Measurements from ENCODE around the gene RREB1.

Gene RREB1

DNA sequence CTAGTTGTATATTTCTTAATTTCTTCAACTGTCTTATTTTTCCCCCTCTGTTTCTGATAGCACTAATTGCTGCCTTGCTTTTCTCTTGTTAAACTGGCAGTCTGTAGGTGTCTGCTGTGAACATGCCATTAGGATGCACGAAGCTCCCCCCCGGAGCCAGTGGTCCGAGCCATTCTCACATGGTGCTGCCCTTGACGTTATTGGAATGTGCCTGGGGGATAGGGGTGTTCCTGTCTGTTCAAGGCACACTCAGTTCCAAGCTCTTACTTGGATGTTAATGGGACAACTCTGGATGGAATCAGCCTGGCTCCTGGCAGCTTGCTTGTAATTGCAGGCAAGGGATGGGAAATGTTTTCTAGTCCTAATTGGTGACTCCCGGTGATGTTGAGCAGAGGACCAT is 68.4 kb downstream of the RREB1 start:
- Histone ChIP-seq H3K4me3 (ENCODE audit: low read length) (no peak overlapping the region), H3K4me1 (ENCODE audit: control insufficient read depth, insufficient read depth, low read length) (peaks cover 6% of the 10 kb centered on the region; the same call in 1 of the 2 replicates), H3K9me3 (ENCODE audit: control insufficient read depth, insufficient read depth, low read length) (no peaks in the 10 kb centered on the region), H3K27ac (ENCODE audit: low read length) (no peak overlapping the region), H3K36me3 (ENCODE audit: control insufficient read depth, insufficient read depth, low read length) (no peaks in the 10 kb centered on the region; the same call in 1 of the 2 replicates), H3K27me3 (ENCODE audit: control insufficient read depth, insufficient read depth, low read length) (no peaks in the 10 kb centered on the region)
- no CpG with 5 or more reads among the region's 5 CpGs for WGBS (ENCODE audit: insufficient coverage, insufficient read length)
- no peak for DNase-seq (ENCODE audit: low read depth, low spot score)

- Histone ChIP-seq H3K27me3 (ENCODE audit: control insufficient read depth, insufficient read depth, low read length) (no peaks in the 10 kb centered on the region), H3K4me1 (ENCODE audit: control insufficient read depth, insufficient read depth, low read length) (peaks cover 4% of the 10 kb centered on the region; the same call in 1 of the 2 replicates), H3K4me3 (ENCODE audit: low read length) (no peak overlapping the region), H3K27ac (ENCODE audit: low read length) (no peak overlapping the region), H3K36me3 (ENCODE audit: control insufficient read depth, insufficient read depth, low read length) (no peaks in the 10 kb centered on the region; the same call in 1 of the 2 replicates), H3K9me3 (ENCODE audit: control insufficient read depth, insufficient read depth, low read length) (no peaks in the 10 kb centered on the region)
- DNase-seq (ENCODE audit: low read depth, low spot score) = no peak
- WGBS (ENCODE audit: insufficient coverage, insufficient read length) = no CpG with 5 or more reads among the region's 4 CpGs
These were observed 70.5 kb downstream of the RREB1 start for GRCh38 chr6:7178280-7178679.

- DNase-seq (ENCODE audit: low read depth, low spot score) = no peak
- H3K4me3 ChIP-seq (ENCODE audit: low read length) = no peak overlapping the region
- no peak overlapping the region for H3K27ac ChIP-seq (ENCODE audit: low read length)
- H3K4me1 ChIP-seq (ENCODE audit: control insufficient read depth, insufficient read depth, low read length) = no peaks in the 10 kb centered on the region
- no peaks in the 10 kb centered on the region; the same call in 1 of the 2 replicates for H3K36me3 ChIP-seq (ENCODE audit: control insufficient read depth, insufficient read depth, low read length)
- H3K27me3 ChIP-seq (ENCODE audit: control insufficient read depth, insufficient read depth, low read length) = no peaks in the 10 kb centered on the region
- no CpG with 5 or more reads among the region's 4 CpGs for WGBS (ENCODE audit: insufficient coverage, insufficient read length)
- H3K9me3 ChIP-seq (ENCODE audit: control insufficient read depth, insufficient read depth, low read length) = no peaks in the 10 kb centered on the region
These were observed 73.0 kb downstream of the RREB1 start for GRCh38 chr6:7180751-7181150.

- no peaks in the 10 kb centered on the region for H3K4me1 ChIP-seq (ENCODE audit: control insufficient read depth, insufficient read depth, low read length)
- H3K4me3 ChIP-seq (ENCODE audit: low read length) = no peak overlapping the region
- DNase-seq (ENCODE audit: low read depth, low spot score) = no peak
- WGBS (ENCODE audit: insufficient coverage, insufficient read length) = no CpG with 5 or more reads among the region's 3 CpGs
- H3K27ac ChIP-seq (ENCODE audit: low read length) = no peak overlapping the region
- H3K9me3 ChIP-seq (ENCODE audit: control insufficient read depth, insufficient read depth, low read length) = no peaks in the 10 kb centered on the region
- H3K27me3 ChIP-seq (ENCODE audit: control insufficient read depth, insufficient read depth, low read length) = no peaks in the 10 kb centered on the region
- no peaks in the 10 kb centered on the region; the same call in 1 of the 2 replicates for H3K36me3 ChIP-seq (ENCODE audit: control insufficient read depth, insufficient read depth, low read length)
These were observed 75.9 kb downstream of the RREB1 start for GRCh38 chr6:7183707-7184106.

DNA sequence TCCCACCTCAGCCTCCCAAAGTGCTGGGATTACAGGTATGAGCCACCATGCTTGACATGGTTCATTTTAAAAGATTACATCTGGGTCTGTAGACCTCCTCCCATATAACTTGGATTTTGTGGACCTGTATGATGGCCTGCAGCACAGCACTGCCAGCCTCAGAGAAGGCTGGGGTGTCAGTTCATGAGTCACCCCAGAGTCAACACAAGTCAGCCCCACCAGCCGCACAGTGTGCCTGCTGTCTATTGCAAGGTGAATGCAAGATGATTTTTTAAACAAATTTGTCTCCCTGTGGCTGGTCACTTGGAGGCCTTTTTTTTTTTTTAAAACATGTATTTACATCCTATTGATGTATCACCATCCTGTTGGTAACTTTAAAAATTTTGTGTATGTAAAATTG is 76.7 kb downstream of the RREB1 start:
- Histone ChIP-seq H3K4me1 (ENCODE audit: control insufficient read depth, insufficient read depth, low read length) (no peaks in the 10 kb centered on the region), H3K4me3 (ENCODE audit: low read length) (no peak overlapping the region), H3K27ac (ENCODE audit: low read length) (no peak overlapping the region), H3K9me3 (ENCODE audit: control insufficient read depth, insufficient read depth, low read length) (no peaks in the 10 kb centered on the region), H3K36me3 (ENCODE audit: control insufficient read depth, insufficient read depth, low read length) (peaks cover 4% of the 10 kb centered on the region), H3K27me3 (ENCODE audit: control insufficient read depth, insufficient read depth, low read length) (no peaks in the 10 kb centered on the region)
- DNase-seq (ENCODE audit: low read depth, low spot score) = no peak
- no CpG with 5 or more reads among the region's 1 CpG for WGBS (ENCODE audit: insufficient coverage, insufficient read length)

DNA sequence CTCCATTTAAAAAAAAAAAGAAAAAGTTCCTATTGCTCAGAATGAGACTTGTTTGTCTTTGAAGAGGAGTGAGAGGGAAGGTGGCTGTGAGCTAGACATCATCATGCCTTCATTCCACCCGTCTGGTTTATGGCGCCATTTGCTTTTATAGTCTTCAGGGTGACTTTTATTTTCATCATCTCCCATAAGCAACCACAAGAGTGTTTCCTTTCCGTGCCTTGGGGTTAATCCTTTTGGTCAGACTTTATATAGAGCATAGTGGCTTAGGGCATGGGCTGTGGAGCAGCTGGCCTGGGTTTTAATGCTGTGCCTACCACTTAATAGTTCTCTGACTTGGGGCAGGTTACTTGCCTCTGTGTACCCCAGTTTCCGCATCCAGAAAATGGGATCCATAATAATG is 77.8 kb downstream of the RREB1 start:
- H3K36me3 ChIP-seq (ENCODE audit: control insufficient read depth, insufficient read depth, low read length) = peaks cover 4% of the 10 kb centered on the region

GRCh38 chr6:7188492-7188891 is 80.7 kb downstream of the RREB1 start:
- peaks cover 4% of the 10 kb centered on the region for H3K36me3 ChIP-seq (ENCODE audit: control insufficient read depth, insufficient read depth, low read length)
- H3K4me1 ChIP-seq (ENCODE audit: control insufficient read depth, insufficient read depth, low read length) = no peaks in the 10 kb centered on the region
- whole genome bisulfite sequencing (ENCODE audit: insufficient coverage, insufficient read length) = no CpG with 5 or more reads among the region's 5 CpGs
- H3K9me3 ChIP-seq (ENCODE audit: control insufficient read depth, insufficient read depth, low read length) = no peaks in the 10 kb centered on the region
- no peak overlapping the region for H3K4me3 ChIP-seq (ENCODE audit: low read length)
- DNase-seq (ENCODE audit: low read depth, low spot score) = no peak
- H3K27ac ChIP-seq (ENCODE audit: low read length) = no peak overlapping the region
- H3K27me3 ChIP-seq (ENCODE audit: control insufficient read depth, insufficient read depth, low read length) = no peaks in the 10 kb centered on the region

More for the DNA sequence above, 77.8 kb downstream of the RREB1 start:
- no peaks in the 10 kb centered on the region for H3K4me1 ChIP-seq (ENCODE audit: control insufficient read depth, insufficient read depth, low read length)
- no peaks in the 10 kb centered on the region for H3K27me3 ChIP-seq (ENCODE audit: control insufficient read depth, insufficient read depth, low read length)
- DNase-seq (ENCODE audit: low read depth, low spot score) = no peak
- H3K9me3 ChIP-seq (ENCODE audit: control insufficient read depth, insufficient read depth, low read length) = no peaks in the 10 kb centered on the region
- no peak overlapping the region for H3K27ac ChIP-seq (ENCODE audit: low read length)
- H3K4me3 ChIP-seq (ENCODE audit: low read length) = no peak overlapping the region
- no CpG with 5 or more reads among the region's 4 CpGs for WGBS (ENCODE audit: insufficient coverage, insufficient read length)

DNA sequence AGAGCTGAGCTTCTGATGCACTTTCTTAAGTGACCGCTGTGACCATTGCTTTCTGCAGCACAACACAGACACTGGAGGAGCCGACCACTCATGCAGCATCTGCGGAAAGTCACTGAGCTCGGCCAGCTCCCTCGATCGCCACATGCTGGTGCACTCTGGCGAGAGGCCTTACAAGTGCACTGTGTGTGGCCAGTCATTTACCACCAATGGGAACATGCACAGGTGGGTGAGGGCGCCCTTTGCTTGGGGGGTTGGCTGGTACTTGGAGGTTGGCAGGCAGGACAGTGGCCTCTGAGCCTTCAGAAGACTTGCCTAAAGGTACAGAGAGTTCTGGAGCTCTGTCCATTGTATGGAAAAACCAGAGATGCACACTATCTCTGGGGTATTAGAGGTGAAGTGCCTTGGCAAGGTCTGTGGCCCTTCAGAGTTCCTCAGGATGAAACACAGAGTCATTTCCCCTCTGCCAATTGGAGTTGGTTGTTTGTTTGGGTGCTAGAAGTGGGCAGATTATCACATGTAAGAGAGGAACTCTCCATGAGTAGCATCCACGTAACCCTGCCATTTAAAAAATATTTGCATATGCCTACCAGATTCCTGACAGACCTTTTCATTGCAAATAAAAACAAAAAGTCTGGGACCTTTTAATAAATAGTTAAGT is 81.5 kb downstream of the RREB1 start:
- no CpG with 5 or more reads among the region's 9 CpGs for WGBS (ENCODE audit: insufficient coverage, insufficient read length)
- no peak for DNase-seq (ENCODE audit: low read depth, low spot score)
- H3K27ac ChIP-seq (ENCODE audit: low read length) = no peak overlapping the region
- no peaks in the 10 kb centered on the region for H3K9me3 ChIP-seq (ENCODE audit: control insufficient read depth, insufficient read depth, low read length)
- no peak overlapping the region for H3K4me3 ChIP-seq (ENCODE audit: low read length)
- H3K27me3 ChIP-seq (ENCODE audit: control insufficient read depth, insufficient read depth, low read length) = no peaks in the 10 kb centered on the region
- no peaks in the 10 kb centered on the region for H3K4me1 ChIP-seq (ENCODE audit: control insufficient read depth, insufficient read depth, low read length)
- H3K36me3 ChIP-seq (ENCODE audit: control insufficient read depth, insufficient read depth, low read length) = peaks cover 4% of the 10 kb centered on the region

DNA sequence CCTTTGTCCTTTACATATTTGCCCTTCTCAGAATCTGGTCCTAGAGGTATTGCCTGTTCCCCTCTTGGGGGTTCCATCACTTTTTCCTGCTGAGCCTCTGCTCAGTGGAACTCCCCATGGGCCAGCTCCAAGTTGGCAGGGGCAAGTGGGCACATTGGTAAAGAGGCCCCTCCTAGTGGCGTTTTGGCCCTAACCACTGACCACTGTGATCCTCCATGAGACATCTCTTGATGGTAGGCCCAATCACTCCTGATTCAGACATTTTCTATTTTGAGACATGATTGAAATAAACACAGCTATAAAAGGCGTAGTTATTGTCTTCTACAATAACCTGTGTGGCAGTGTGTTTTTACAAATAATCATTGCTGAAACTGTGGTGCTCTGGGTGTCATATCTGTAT is 83.0 kb downstream of the RREB1 start:
- no peak overlapping the region for H3K27ac ChIP-seq (ENCODE audit: low read length)
- no peak overlapping the region for H3K4me3 ChIP-seq (ENCODE audit: low read length)
- no peaks in the 10 kb centered on the region for H3K9me3 ChIP-seq (ENCODE audit: control insufficient read depth, insufficient read depth, low read length)
- no peaks in the 10 kb centered on the region for H3K4me1 ChIP-seq (ENCODE audit: control insufficient read depth, insufficient read depth, low read length)
- DNase-seq (ENCODE audit: low read depth, low spot score) = no peak
- no CpG with 5 or more reads among the region's 2 CpGs for WGBS (ENCODE audit: insufficient coverage, insufficient read length)
- peaks cover 4% of the 10 kb centered on the region for H3K36me3 ChIP-seq (ENCODE audit: control insufficient read depth, insufficient read depth, low read length)
- no peaks in the 10 kb centered on the region for H3K27me3 ChIP-seq (ENCODE audit: control insufficient read depth, insufficient read depth, low read length)

- Histone ChIP-seq H3K4me1 (ENCODE audit: control insufficient read depth, insufficient read depth, low read length) (0 out of 2 replicates have a peak, but pooled peaks cover 1% of the 10 kb centered on the region), H3K36me3 (ENCODE audit: control insufficient read depth, insufficient read depth, low read length) (peaks cover 4% of the 10 kb centered on the region; the same call in 1 of the 2 replicates)
- no CpG with 5 or more reads among the region's 2 CpGs for WGBS (ENCODE audit: insufficient coverage, insufficient read length)
These were observed 85.4 kb downstream of the RREB1 start for GRCh38 chr6:7193122-7193521.

GRCh38 chr6:7194657-7195056 is 86.9 kb downstream of the RREB1 start:
- Histone ChIP-seq H3K27me3 (ENCODE audit: control insufficient read depth, insufficient read depth, low read length) (no peaks in the 10 kb centered on the region), H3K4me1 (ENCODE audit: control insufficient read depth, insufficient read depth, low read length) (0 out of 2 replicates have a peak, but pooled peaks cover 1% of the 10 kb centered on the region), H3K9me3 (ENCODE audit: control insufficient read depth, insufficient read depth, low read length) (no peaks in the 10 kb centered on the region), H3K27ac (ENCODE audit: low read length) (no peak overlapping the region), H3K4me3 (ENCODE audit: low read length) (no peak overlapping the region), H3K36me3 (ENCODE audit: control insufficient read depth, insufficient read depth, low read length) (no peaks in the 10 kb centered on the region)
- no peak for DNase-seq (ENCODE audit: low read depth, low spot score)
- WGBS (ENCODE audit: insufficient coverage, insufficient read length) = no CpG with 5 or more reads among the region's 3 CpGs

More at GRCh38 chr6:7193122-7193521, 85.4 kb downstream of the RREB1 start:
- no peak overlapping the region for H3K27ac ChIP-seq (ENCODE audit: low read length)
- H3K9me3 ChIP-seq (ENCODE audit: control insufficient read depth, insufficient read depth, low read length) = no peaks in the 10 kb centered on the region
- no peak for DNase-seq (ENCODE audit: low read depth, low spot score)
- H3K4me3 ChIP-seq (ENCODE audit: low read length) = no peak overlapping the region
- H3K27me3 ChIP-seq (ENCODE audit: control insufficient read depth, insufficient read depth, low read length) = no peaks in the 10 kb centered on the region
